Measurements from ENCODE around the gene APOL4.
"Not testable (repeated sequence)": the region's sequence is repeated elsewhere in the genome, so short reads cannot be mapped to it uniquely, and the experiment has no call there.

The APOL4 gene

DNA sequence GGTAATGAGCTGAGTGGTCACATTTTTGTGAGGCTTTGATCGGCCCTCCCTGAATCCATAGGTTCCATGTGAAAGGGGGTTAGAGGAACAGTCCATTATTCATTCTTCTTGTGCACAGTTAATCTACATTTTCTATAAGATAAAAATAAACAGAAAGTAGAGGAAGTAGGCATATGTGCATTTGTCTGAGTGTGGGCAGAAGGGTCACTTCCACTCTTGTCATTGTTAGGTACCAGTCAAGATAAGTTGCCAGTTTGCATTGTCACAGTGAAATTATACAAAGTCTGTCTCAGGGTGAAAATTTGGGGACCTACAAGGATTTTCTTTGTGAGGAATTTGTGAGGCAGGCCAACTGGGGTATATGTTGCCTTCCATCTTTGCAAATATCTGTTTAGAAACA is 4.6 kb upstream of the APOL4 start:
- no peak for DNase-seq (ENCODE audit: low read depth)

DNA sequence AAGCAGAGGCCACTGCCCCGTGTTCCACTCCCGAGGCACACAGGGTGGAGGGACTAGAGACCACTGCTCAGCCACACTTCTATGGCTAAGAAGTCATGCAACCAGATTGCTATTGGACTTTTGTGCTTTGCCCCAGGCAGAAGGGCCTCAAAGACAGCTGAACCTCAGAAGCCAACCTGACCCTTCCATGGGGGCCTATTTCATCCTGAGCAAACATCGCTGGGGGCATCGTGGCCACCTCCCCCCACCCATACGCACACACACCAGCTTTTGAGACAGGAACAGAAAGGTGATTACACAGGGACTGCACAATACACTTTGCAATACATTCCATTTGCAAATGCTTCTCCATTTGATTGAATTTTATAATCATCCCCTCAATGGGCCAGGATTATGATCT is 4.0 kb upstream of the APOL4 start:
- not testable (repeated sequence) for DNase-seq (ENCODE audit: low read depth)

DNA sequence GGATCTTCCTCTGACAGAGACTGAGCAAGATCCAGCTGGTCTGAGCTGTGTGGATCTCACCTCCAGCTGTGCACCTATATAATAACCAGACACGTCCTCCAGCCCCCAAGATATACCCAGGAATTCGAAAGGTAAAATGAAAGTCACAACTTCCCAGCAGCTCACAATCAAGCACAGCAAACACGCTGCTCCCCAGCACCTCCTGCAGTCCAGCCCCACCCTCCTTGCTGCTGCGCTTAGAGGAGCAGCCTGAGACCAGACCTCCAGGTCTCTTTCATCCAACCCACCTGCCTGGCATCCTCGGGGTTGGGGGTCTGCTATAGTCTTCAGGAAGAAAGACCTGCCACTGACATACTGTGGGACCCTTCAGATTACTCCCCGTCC is 3.0 kb upstream of the APOL4 start:
- no peak for DNase-seq (ENCODE audit: low read depth)

DNA sequence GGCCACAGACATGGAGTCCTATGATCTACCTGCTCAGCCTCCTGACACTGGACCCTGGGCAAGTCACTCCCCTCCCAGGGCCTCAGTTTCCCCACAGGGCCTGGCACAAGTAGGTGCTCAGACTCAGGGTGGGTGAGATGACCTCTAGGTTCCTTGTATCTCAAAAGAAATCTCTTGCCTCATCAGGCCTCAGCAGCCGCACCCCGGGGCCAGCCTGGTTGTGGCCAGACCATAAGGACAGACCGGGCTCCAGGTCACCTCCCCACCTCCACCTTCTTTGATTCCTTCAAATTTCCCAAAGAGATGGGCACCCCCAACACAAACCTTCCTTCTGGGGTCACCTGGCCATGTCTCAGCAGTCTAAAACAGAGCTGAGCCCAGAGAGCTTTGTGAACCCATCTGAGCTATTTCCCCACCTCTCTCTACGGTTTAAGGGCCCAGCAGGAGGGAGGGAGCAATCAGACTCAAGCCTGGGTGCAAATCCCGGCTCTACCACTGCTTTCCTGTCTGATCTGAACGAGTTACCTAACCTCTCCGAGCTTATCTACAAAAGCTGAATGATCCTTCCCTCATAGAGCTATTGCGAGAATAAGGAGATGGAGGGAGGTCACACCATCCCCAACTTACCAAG is 2.5 kb upstream of the APOL4 start:
- DNase-seq (ENCODE audit: low read depth) = no peak

DNA sequence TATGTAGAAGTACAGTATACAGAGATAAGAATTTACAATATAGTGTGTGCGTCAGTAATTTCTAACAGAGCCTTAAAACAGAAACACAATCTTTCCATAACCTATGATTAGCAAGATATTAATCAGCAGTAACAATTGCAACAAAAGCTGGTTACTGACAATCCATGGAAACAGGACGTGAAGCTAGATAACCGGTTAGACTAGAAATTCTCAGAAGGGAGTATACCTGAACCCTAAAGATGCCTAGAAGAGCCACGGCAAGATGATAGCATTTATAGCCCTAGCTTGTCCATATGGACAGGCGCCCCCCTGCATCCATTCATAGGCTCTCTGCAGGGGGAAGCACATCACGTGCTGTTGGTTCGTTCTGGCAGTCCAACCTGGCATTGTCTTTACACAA is 1.8 kb upstream of the APOL4 start:
- DNase-seq (ENCODE audit: low read depth) = not testable (repeated sequence)

DNA sequence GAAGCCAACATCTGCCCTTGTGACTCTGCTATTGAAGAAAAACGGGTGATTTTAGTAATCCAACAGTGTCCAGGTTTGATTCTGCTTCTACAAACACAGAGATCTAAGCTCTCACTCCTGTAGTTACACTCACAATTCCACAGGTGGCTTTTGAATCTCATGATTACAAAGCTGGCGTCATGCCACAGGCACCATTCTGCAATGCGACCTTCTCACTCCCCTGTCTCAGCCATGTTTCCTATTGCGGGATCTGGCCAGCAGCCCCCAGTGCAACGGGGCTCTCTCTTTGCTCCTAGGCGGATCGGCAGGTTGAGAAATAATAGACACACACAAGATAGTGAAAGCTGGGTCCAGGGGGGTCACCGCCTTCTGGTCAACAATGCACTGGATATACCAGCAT is 1.3 kb upstream of the APOL4 start:
- DNase-seq (ENCODE audit: low read depth) = not testable (repeated sequence)

DNA sequence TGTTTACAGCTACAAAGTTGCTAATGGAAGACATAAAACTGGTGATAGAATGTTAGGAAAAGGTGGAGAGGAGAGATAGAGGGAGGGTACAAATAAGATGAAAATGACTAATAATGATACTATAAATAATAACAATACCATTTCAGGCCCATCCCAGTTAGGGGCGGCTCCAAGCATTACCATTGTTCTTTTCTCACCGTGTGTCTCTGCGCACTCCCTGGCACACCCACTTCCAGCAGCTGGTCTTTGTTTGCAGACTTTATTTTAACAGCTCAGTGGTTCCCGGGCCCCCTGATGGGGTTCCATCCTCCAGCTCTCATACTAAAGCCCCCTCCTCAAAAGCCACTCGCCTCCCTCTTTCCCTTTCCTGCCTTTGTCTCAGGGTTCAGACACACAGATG is 584 bp downstream of the APOL4 start:
- not testable (repeated sequence) for DNase-seq (ENCODE audit: low read depth)

DNA sequence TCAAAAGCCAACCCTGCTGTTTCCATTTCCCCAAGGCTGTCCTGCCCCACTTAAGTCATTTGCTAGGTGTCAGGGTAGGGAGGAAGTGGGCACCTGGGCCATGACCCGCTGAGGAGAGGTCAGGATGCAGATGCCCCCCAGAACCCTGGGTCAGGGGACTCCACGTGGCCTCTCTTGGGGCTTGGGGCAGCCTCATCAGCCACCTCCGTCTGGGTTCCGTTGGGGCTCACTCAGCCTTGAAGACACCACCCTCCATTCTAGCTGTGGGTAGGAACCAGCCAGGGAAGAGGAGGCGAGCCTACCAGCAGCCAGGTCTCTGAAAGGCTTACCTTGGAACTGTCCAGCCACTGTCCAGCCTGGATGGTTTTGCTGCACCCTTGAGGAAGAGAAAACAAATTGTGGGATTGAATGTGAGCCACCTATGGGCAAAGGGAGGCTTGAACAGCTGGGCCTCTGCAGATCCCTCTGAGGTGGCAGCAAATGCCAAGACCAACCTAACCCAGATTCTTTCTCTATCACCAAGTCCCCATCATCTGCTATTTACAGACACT is 2.5 kb downstream of the APOL4 start:
- no peak for DNase-seq (ENCODE audit: low read depth)

DNA sequence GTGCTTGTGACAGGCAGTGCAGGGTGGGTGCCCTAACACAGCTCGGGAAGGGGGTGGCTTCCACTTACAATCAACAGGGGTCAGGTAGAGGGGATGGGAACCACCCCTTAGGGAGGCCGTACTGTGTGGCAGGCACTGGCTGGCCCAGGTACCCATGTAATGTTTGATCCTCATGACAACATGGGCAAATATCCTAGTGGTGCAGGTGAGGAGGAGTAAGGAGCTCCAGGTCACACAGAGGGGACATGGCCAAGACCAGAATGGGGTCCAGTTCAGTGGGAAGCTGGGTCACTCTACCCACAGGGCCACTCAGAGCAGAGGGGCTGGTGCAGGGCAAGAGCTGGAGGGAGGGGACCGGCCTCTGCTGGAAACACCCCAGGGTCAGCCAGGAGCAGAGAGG is 3.1 kb downstream of the APOL4 start:
- DNase-seq (ENCODE audit: low read depth) = no peak

DNA sequence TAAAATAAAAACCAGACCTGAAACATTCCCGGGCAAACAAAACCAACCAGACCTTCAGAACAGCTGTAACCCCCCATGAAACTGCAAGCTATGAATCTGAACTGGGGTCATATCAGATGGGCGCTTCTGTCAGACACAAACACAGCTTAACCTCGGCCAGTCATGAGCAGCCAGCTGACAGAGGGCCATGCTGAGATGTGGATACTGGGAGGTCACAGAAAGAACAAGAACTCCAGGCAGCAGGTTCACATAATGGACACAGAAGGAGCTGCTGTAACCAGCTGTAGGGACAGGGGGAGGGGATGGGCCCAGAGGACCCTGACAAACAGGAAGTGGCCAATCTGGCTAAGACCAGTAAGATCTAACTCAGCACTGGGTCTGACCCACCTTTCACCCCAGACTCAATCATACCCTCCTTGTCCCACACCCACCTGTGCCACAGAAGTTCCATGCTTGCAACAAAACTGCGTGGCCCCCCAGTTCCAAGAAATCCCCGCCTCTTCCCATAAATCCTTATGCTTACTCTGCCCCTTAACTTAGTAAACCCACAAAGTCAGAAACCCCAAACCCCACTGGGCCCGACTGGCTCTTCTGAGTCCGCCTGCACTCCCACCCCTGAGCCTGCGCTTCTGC is 4.0 kb downstream of the APOL4 start:
- DNase-seq (ENCODE audit: low read depth) = no peak

DNA sequence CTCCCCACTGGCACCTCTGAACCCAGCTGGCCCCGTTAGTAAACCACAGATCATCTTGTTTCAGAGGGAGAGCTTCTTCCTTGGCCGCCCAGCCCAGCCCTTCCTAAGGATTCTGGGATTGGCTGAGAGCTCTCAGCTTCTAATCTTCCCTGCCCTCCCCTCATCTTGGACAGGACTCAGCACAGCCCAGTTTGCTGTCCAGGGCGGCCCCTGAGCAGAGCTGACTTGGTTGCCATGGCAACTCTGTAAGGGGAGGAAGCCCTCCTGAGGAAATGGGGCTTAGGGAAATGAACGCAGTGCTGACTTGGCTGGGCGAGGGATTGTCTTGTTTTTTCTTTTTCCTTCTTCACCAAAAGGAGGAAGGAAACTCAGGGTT is 4.6 kb downstream of the APOL4 start:
- DNase-seq (ENCODE audit: low read depth) = no peak

DNA sequence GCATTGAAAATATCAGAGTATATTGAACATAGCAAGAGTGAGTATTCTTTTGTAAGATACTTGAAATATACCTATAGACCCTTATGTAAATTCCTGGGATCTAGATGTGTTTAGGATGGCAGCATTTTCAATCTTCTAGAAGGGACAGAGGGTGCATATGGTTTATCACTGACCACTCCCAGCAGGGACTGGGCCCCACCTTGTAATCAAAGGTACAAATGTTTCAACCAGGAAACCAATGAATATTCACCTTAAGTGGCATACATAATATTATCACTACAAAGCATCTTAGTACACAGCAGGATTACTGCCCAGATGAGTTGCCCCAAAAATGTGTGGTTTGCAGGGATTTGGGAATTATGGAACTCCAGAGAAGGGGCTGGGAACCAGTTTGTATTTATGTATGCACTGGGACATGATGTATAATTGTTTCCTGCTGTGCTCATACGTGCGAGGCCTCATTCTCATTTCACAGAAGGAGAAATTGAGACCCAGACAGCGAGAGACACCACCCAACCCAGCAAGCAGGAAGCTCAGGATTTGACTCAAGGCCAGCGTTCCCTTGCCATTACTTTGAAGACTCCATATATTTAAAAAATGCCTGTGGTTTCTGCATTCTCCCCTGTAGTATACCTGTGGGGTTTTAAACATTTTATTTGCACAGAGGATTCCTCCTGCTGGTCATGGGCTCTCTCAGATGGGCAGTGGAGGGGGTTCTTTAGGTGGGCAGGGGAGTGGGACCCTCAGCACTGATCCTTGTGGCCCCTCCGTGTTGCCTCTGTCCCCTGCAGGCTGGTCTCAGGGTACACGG is 5.2 kb downstream of the APOL4 start:
- no peak for DNase-seq (ENCODE audit: low read depth)

DNA sequence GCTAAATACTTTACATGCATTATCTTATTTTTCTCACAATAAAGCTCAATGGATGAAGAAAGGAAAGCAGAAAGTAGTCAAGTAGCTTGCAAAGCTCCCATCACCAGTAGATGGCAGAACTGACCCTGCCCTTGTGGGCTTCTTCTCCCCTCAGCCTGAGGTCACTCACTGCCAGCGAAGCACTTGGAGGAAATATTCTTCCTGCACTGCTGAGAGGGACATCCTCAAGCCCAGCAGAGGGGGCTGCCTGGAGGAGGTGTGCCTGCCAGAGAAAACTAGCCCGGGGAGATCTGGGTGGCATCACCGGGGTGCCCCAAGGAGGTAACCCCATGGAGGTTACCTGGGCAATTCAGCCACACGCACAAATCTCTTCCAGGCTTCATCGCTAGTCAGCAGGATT is 6.6 kb downstream of the APOL4 start:
- DNase-seq (ENCODE audit: low read depth) = no peak

DNA sequence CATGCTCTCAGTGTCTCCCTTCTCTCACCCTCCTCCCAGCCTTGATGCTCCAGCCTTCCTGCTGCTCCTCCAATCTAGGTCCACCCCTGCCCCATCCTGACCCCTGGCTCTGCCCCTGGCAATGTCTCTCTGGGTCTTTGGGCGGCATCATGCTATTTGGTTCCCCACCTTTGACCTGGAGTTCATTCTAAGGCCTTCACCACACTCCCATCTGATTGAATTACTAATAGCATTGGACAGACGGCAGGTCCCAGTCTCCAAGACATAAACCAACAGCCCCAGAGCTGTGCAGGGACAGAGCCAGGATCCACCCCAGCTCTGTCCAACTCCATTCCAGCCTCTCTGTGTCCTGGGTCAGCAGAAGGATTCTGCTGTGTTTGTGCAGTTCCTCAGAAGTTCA is 7.2 kb downstream of the APOL4 start:
- DNase-seq (ENCODE audit: low read depth) = no peak

DNA sequence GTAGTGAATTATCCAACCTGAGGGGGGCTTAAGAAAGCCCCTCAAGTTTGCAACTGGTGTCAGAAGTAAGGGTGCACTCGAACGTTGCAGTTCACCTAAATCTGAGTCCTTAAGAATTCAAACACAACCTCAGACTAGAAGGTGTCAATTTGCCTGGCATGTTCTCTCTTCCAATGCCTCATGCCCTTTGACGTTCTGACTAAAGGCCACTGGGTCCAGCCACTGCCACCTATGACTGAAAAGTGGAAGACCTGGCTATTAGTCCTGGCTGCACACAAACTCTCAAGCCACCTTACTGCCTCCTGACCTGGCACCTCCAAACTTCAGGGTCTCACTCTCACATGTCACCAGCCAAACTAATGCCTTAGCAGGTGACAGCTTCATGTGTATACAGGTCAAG is 8.0 kb downstream of the APOL4 start:
- DNase-seq (ENCODE audit: low read depth) = no peak

DNA sequence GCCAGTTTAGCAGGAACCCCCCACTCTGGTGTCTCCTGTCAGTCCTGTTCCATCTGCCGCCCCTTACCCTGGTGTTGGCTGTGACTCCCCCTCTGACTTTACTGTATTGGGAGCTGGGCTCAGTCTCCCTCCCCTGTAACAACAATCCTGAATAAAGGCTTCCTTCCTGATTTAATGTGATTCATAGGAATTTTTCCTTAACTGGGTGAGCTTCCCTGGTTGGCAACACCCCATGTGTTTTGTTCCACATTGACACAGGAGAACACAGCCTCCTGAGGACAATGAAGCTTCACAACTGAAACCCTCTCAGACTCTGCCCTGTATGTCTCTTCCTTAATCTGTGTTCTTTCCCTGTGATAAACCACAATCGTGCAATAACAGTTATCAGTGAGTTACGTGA is 8.4 kb downstream of the APOL4 start:
- DNase-seq (ENCODE audit: low read depth) = no peak

DNA sequence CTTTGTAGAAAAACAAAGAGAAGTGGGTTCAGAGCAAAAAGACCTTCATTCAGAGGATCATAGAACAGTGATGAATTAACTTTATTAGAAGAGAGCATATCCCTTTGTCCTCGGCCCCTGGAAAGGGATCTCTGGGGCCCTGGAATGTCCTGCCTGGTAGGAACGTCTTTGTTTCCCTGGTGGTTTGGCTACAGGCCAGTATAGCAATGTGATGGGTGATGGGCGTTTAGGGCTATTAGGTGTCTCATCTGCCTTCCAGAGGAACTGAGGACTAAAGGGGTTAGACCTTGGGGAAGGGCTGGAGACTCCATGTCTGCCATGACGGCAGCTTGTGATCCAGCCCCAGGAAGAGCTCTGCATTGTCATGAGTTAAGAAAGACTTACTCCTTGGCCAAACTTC is 9.1 kb downstream of the APOL4 start:
- DNase-seq (ENCODE audit: low read depth) = no peak

DNA sequence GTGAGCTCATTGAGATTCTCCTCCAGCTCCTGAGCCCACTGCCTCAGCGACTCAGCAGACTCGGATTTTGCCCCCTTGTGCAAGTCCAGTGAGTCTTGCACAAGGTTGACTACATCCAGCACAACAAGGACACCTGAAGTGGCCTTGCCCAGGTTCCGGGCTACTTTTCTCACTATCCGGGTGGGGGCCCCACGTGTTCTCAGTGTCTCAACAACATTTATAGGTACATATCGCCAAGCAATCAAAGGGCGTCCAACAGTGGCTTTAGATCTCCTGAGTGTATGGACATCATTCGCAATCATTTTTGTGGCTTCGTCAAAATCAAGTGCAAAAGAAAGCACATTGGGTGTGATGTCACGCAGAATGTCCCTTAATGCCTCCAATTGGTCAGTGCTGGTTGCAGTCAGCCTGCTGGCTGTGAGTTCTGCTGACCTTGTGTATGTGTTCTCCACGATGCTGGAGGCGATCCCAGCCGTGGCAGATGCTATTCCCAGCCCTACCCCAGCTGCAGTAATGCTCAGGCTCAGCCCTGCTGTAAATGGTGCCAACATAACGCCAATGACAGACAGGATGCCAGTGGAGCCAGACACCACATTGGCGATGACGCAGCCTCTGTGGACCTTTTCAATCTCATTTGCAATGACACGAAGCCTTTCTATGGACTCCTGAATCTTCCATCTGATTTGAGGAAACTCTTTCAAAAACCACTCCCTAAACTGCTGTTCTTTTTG is 10.3 kb downstream of the APOL4 start:
- no peak for DNase-seq (ENCODE audit: low read depth)

DNA sequence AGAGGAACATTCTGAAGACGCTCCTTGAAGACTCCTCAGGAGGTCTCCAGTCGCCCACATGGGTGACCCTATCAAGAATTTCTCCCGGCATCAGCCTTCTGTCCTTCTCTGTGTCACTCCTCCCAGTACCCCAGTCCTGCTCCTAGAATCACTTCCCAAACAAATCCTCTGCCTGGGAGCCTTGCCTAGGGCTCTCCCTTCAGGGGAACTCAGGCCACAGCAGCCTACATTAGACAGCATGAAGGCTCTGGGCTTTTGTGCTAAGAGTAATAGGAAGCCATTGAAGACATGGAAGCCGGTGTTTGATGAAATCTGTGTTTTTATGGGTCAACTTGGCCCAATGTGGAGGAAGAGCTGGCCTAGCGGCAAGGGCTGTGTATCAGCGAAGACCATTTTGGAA is 13.7 kb downstream of the APOL4 start:
- not testable (repeated sequence) for DNase-seq (ENCODE audit: low read depth)

DNA sequence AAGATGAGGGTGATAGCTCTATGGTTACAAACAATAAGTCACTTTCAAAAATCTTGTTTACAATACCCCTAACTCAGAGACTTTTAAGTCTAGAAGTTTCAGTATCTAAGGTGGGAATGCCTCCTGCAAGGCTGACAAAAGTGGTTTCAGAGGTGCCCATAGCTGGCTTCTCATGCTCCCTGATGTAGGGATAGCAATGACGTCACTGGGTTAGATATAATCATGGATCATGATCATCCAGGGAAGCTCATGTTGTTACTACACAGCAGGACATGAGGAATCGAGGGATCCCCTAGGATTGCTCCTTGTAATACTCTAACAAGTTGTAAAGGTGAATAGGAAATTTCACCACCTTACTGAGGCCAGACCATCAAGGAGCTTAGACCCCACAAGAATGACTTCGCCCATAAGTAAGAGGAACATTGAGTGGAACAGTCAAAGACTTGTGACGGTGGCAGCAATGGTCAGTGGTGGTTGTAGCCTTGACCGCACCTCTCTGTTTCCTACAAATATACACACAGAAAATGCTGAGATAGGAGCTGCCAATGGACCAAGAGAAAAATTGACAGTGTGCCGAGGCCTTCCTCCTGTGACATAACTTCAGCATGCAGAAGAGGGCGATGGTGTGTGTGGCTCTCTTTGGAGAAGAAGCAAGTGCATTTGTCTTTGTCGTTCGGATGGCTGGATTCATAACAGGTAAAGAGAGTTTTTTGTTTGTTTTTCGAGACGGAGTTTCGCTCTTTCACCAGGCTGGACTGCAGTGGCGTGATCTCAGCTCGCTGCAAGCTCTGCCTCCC is 15.6 kb downstream of the APOL4 start:
- no peak for DNase-seq (ENCODE audit: low read depth)

DNA sequence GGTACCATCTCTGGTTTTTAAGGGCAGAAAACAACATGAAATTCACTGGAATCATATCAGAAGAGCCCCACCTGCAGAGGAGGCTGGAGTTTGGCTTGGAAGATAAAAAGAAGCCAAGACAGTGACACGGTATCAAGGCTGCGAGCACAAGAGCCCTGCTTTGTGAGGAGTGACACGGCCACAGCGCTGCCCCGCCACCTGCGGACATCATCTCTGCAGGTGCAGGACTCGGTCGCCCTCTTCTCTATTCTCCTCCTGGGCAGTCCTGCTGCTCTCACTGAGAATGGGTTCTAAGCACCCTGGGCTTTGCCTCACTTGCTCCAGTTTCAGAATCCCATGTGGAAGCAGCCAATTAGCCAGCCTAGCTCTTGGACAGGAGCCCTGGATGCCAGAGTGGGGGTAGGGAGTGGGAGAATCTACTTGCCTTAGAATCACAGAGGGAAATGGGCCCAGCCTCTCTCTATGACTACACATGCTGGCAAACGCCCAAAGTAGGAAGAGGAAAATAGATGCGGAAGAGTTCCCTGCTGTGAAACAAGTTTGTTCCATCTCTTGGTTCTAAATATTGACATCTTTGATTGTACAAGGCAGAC is 17.1 kb downstream of the APOL4 start:
- no peak for DNase-seq (ENCODE audit: low read depth)
